Jurkat, Clone E6-1 (cell line): Measurements from ENCODE around the gene CD177.
"Not testable (repeated sequence)": the region's sequence is repeated elsewhere in the genome, so short reads cannot be mapped to it uniquely, and the experiment has no call there.

Source experiments
- DNase-seq: peaks from one replicate; pipeline ENCODE4 v3.0.0-alpha.2; 2011; ENCODE audit warnings: low read depth, low spot score
- H3K4me3 ChIP-seq: 2 replicates; pipeline ENCODE4 v1.5.1; 2011; ENCODE audit warnings: mild to moderate bottlenecking, low read length, control low read depth, moderate library complexity

Gene CD177

DNA sequence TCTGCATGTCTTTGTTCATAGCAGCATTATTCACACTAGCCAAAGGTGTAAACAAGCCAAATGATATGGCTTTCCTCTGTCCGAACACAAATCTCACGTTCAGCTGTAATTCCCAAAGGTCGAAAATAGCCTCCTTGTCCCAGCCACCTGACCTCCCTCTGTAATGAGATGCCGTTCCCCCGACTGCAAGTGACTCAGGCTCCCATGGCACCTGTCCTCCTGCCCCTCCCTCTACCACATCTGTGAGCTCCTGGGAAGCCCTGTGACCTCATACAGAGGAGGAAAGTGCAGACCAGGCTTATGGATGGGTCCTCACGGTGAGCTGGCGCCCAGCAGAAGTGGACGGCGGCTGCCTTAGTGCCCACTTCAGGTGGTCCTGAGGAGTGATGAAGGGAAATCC lies 15.4 kb downstream of the CD177 start:
- not testable (repeated sequence) for H3K4me3 ChIP-seq, DNase-seq

DNA sequence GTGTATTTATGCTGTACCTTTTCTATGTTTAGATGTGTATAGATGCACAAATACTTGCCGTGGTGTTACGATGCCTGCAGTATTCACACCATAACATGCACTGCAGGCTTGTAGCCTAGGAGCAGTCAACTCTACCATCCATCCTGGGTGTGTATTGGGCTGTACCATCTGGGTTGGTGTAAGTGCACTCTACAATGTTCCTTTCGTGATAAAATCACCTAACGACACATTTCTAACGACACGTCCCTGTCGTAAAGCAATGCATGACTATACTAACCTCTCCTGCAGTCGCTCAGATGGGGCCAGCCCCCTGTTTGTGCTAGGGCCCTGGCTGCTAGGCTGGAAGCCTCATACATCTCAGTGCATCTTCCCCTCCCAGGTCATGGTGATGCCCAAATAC lies 18.4 kb downstream of the CD177 start:
- DNase-seq, result no peak
- no peak overlapping the region for H3K4me3 ChIP-seq

DNA sequence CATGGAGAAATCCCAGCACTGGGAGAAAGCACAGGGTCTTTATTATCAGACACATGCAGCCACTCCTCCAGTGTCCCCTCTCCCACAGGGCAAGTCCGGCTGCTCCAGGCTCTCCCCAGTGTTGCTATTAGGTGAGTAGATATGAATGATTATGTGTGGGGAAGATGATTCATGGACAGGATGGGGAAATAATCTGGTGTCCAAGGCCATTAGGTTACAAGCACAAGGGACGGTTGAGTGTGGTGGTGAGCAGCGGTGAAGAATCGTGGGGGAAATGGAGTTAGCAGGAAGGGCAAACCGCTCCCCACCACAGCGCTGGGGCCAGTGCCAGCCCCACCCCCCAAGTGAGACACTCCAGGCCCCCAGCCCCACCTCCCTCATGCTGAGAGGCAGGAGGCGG lies 19.0 kb downstream of the CD177 start:
- no peak for DNase-seq

DNA sequence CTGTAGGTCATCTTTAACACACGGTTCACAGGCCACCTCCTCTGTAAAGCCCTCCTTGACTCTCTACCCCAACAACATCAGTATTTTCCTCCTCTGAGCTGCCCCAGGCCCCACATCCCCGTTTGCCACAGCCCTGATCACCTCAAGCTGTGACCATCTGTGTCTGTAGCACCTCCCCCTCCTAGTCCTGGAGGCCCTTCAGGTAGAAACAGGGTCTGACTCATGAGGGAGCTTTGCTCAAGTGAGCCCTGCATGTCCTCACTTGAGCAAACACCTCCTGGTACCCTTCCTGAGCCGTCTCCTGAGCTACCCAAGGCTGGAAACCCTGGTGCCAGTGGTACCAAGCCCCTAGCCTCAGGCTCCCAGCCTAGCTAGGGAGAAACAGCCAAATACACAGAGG lies 24.1 kb downstream of the CD177 start:
- DNase-seq, result not testable (repeated sequence)

More for the DNA sequence above, 19.0 kb downstream of the CD177 start:
- H3K4me3 ChIP-seq, result no peak overlapping the region

DNA sequence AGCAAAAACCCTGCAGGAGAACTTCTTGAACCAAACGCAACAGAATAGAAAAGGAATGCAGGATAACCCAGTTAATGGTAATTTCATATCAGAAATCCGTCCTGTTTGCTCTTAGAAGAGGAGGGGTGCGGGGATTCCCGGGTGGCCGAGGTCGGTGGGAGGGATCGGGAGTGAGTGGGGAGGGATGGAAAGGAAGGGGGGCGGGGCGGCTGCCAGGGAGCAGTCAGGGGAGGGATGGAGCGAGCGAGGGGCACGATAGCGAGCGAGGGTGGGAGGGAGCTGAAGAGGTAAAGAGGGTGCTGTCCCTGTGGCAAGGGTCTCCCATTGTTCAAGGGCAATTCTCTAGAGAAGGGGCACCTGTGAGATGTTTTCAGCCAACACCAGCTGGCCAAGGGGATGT lies 26.5 kb downstream of the CD177 start:
- H3K4me3 ChIP-seq, result no peak overlapping the region
- DNase-seq, result no peak

More for the DNA sequence above, 24.1 kb downstream of the CD177 start:
- H3K4me3 ChIP-seq, result not testable (repeated sequence)

DNA sequence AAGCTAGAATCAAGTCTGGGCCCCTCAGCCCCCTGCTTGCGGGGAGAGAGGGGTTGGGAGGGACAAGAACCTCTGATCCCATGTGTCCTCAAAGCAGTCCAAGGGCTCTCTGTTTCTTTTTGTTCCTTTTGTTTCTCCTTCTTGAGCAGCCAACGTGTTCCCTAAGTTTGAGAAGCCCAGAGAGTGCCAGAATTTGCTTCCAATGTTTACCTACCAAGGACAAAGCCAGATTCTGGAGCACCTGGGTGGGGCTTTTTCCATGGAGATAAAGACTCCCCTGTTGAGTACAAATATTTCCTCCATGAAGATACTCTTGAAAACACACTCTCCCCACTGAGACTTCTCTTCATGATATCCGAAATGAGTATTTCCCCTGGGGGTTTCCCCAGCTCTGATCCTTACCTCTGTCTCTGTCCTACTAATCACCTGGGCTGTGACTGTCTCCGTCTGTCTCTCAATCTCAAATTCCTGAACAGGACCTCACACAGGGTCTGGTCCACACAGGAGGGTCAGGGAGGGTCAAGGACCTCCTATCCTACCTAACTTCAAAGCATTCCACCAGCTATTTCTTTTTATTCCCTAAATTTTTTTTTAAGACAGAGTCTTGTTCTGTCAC lies 27.4 kb downstream of the CD177 start:
- H3K4me3 ChIP-seq, result no peak overlapping the region
- DNase-seq, result no peak

DNA sequence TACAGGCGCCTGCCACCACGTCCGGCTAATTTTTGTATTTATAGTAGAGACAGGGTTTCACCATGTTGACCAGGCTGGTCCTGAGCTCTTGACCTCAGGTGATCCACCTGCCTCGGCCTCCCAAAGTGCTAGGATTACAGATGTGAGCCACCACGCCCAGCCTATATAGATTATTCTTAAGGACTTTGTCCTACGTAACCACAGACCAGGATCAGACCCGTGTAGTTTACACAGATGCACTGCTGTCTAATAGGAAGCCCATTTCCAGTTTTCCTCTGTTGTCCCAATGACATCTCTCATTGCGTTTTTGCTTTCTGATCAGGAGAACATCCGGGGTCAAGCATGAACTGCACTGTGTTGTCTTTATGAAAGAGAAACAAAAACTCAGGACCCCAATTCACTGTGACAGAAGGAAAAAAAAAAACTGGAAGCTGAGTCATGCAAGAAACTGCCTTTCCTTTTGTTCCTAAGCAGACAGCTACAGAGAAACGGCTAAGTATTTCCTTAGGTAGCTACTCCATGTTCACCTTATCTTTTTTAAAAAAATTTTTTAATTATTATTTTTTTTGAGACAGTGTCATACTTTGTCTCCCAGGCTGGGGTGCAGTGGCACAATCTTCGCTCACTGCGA lies 29.2 kb downstream of the CD177 start:
- H3K4me3 ChIP-seq, DNase-seq: not testable (repeated sequence)

DNA sequence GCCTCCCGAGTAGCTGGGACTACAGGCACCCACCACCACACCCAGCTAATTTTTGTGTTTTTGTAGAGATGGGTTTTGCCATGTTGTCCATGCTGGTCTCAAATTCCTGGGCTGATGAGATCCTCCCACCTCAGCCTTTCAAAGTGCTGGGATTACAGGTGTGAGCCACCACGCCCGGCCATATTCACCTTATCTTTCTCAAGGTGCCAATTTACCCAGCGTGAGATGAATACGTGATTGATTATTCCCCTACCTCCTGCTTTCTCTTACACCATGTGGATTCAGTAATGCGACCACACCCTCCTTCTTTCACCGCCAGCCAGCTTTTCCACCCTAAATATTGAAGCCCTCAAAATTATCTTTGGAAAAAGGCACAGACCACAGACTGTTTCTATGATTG lies 29.8 kb downstream of the CD177 start:
- not testable (repeated sequence) for DNase-seq

DNA sequence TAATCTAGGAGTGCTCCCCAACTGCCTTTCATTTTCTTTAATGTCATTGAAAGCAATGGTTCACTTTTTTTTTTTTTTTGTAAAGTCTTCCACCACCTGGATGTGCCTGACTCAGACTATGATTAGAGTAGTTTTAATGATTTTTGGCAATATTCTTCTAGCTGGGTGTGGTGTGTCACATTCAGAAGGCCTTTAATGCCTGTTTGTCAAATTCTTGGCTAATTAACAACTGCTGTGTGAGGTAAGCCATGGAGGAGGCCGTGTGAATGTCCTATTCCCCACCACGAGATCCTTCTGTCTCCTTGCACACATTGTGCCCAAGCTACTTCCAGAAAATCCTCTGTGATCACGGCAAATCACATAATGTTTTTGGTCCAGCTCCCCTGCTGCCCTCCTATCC lies 30.3 kb downstream of the CD177 start:
- not testable (repeated sequence) for DNase-seq, H3K4me3 ChIP-seq

More for the DNA sequence above, 29.8 kb downstream of the CD177 start:
- H3K4me3 ChIP-seq, result not testable (repeated sequence)

DNA sequence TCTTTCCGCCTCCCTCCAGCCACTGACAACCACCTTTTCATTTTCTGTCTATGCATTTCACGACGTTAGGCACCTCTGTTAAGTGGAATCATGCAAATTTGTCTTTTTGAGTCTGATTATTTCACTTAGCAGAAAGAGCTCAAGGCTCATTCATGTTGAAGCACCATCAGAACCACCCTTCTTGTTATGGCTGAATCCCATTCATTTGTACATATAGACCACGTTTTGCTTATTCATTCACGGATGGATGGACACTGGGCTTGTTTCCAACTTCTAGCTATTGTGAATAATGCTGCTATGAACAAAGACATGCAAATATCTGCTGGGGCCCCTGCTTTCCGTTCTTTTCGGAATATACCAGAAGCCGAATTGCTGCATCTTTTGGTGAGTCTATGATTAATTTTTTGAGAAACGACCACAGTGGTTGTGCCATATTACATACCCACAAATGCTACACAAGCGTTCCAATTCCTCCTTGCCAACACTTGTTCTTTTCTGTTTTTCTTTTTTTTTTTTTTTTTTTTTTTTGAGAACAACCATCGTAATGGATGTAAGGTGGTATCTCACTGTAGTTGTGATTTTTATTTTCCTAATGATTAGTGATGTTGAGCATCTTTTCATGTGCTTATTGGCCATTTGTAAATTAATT lies 37.5 kb downstream of the CD177 start:
- not testable (repeated sequence) for DNase-seq, H3K4me3 ChIP-seq

DNA sequence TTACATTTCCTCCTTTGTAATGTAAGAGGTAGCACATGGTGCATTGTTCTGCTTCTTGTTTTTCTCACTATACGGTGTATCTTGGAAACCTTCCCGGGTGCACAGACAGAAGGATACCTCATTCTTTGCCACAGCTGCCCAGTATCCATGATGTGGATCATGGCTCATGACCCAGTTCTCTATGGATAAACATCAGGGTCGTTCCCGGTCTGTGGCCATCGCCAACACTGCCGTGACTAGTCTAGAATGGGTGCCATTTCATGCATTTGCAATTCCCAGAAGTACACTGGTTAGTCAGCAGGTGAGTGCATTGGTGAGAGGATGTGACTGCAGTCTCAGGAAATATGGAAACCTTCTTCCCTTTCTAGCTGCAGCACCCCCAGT lies 38.1 kb downstream of the CD177 start:
- DNase-seq, H3K4me3 ChIP-seq: not testable (repeated sequence)

DNA sequence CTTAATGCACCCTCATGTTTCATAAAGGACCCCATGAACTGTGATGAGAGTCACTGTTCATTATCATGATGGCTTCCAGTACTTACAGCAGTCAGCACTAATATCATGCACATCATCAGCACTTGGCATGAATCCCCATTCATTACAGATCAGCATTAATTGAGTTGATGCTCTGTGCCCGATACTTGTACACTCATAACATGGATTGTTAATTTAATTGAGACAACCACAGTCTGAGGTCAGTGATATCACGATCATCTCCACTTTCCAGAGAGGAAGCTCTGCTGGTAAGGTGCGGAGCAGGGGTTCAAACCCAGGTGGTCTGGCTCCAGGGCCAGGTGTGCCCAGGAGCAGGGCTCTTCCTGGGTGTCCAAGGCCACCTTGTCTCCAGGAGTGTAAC lies 40.0 kb downstream of the CD177 start:
- H3K4me3 ChIP-seq, DNase-seq: not testable (repeated sequence)

DNA sequence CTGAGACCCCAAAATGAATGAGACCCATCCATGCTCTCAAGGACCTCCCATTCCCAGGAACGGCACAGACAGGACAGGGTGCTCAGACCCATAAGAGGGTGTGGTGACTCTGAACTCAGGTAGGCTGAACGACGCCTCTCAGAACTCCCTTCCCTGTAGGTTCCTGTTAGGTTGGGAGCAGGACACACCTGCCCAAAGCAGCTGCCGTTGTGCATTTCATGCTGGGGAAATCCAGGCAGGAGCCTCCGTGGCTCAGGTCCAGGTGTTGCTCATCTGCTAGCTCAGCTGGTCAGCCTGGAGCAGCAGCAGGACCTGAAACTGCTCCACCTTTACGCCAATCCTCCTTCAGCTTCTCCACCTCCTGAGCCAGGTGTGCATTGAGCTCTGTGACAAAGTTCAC lies 42.1 kb downstream of the CD177 start:
- DNase-seq, result no peak
- no peak overlapping the region for H3K4me3 ChIP-seq

DNA sequence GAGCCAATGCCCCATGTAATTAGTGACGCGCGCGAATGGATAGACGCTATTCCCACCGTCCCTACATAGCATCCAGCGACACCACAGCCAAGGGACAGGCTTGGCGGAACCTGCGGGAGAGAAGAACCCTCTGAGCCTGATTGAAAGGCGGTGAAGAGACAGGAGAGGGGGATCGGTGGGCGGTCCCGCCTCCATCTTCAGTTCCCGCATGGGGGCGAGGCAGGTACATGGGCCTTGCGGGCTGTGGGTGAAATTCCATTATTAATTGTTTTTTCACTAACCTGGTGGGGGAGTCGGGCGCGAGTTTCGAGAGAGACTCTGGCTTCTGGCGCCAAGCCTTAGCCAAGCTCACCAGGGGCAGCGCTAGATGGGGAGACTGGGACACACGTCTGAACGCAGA lies 52.8 kb downstream of the CD177 start:
- no peak for DNase-seq
- no peak overlapping the region for H3K4me3 ChIP-seq

DNA sequence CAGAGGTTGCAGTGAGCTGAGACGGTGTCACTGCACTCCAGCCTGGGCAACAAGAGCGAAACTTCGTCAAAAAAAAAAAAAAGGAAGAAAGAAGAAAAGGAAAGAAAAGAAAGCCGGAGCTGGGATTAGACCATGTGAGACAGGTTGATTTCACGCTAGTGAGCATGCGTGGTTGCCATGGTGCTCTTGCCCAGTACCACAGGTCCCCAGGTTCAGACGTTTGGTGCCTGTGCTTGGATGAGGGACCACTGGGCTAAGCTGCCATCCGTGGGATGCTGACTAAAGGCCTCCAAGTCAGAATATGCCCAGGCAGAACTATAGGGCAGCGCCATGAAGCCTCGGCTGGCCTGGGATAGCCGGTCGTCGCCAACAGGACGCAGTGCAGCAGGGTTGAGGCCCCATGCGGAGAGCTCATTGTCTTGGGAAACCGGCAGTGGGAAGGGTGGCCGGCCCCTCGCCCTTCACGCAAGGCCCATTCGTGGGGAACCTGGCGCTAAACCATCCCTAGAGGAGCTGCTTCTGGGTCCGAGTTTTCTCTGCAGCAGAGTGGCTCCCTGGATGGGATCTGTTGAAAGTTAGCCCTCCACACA lies 54.0 kb downstream of the CD177 start:
- no peak overlapping the region for H3K4me3 ChIP-seq
- no peak for DNase-seq

DNA sequence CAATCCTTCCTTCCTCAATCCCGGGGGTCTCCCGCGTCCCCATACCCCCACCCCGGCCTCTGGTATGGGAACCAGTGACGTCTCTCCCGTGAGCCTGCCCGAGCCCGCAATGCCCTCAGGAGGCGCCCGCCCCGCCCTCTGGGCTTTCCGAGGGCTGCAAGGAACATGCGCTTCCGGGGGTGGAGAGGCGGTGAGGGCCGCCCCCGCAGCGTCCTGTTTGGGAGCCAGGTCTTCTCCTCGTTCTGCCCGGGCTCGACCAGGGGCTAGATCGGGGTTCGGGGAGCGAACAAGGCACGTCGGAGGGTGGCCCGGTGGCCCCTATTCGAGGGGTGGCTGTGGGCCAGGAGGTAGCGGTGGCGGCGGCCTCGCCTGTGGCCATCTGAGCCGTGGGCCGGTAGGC lies 54.6 kb downstream of the CD177 start:
- no peak for DNase-seq
- H3K4me3 ChIP-seq, result no peak overlapping the region

DNA sequence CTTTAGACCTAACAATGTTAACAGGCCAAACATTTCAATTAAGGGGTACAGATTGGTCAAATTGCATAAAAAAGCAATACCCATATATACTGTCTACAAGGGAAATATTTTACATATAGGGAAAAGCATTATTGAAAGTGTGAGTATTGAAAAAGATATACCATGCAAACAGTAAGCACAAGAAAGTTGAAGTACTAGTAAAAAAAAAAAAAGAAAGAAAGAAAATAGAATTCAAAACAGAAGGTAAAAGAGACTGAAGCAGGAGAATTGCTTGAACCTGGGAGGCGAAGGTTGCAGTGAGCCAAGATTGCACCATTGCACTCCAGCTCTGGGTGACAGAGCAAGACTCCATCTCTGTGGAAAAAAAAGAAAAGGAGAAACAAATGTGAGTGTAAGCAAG lies 55.9 kb downstream of the CD177 start:
- DNase-seq, result no peak
- no peak overlapping the region for H3K4me3 ChIP-seq

DNA sequence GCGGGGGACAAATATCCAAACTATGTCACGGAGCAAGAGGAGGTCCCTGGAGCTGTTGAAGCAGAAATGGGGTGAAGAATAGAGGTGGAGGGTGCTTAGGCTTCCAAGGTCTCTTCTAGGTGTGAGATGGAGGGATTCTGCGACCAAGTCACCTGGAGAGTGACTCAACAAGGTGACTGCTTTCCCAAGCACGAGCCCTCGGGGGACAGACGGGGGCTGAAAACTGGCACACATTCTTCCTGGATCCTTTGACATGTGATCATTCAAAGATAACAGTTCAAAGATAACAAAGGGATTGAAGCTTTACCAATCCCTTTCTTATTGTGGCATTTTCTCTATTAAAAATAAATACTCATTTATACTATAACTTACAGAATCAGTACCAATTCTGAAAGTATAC lies 59.0 kb downstream of the CD177 start:
- no peak for DNase-seq
- no peak overlapping the region for H3K4me3 ChIP-seq
